SK-N-MC (cell line): ENCODE data around the gene CIB4.

ENCODE experiments used
- EZH2 ChIP-seq: fragments of 200-600 bp; sonication (generic); IDR thresholded peaks from one replicate; pipeline ENCODE4 v1.6.1; 2017; ENCODE audit warnings: antibody characterized with exemption
- POLR2AphosphoS5 ChIP-seq: IDR thresholded peaks from 2 replicates; pipeline ENCODE4 v1.6.1; 2012; ENCODE audit warnings: mild to moderate bottlenecking, low read depth, low read length, borderline replicate concordance

GRCh38 chr2:26580151-26580550 is 61.0 kb downstream of the CIB4 start:
- no peak for TF ChIP-seq EZH2
- TF ChIP-seq POLR2AphosphoS5: no peak
